ENCODE data around the gene ENOX2.

The ENOX2 gene

DNA sequence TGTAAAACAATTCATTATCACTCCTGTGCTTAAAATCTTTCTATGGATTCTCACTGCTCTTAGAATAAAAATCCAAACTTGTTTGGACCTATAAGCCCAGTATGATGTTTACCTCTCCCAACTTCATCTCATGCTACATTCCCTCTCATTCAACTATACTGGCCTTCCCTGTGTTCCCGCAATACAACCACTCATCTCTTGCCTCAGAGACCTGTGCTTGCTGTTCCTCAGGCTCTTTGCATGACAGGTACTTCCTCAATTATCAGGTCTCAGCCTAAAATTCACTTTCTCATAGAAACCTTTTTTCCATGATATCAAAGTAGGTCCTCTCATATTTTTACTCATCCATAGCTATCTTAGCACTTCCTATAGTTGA, 71.7 kb downstream of the ENOX2 start:
- Histone ChIP-seq H3K79me2 (ENCODE audit: insufficient read depth, low read length) (no peaks in the 10 kb centered on the region), H3K4me3 (ENCODE audit: low read depth in 1 of 2, low read length in 2 of 2) (no peak overlapping the region), H4K20me1 (ENCODE audit: insufficient read depth, low read length) (no peaks in the 10 kb centered on the region), H3K36me3 (ENCODE audit: insufficient read depth, low read length) (no peaks in the 10 kb centered on the region), H3K9ac (ENCODE audit: low read depth, low read length) (no peak overlapping the region), H3K27me3 (ENCODE audit: insufficient read depth, low read length, poor library complexity) (no peaks in the 10 kb centered on the region), H3K27ac (ENCODE audit: low read length) (no peak overlapping the region), H3K9me3 (ENCODE audit: insufficient read depth, low read length, severe bottlenecking) (no peaks in the 10 kb centered on the region), H3K4me1 (ENCODE audit: insufficient read depth, low read length) (no peaks in the 10 kb centered on the region), H2AFZ (ENCODE audit: low read depth, low read length) (no peak overlapping the region), H3K4me2 (ENCODE audit: insufficient read depth, low read length) (no peak overlapping the region)
- no peak for DNase-seq
- ATAC-seq (ENCODE audit: insufficient read depth, low read depth), result no peak
- TF ChIP-seq, protein P1, sequence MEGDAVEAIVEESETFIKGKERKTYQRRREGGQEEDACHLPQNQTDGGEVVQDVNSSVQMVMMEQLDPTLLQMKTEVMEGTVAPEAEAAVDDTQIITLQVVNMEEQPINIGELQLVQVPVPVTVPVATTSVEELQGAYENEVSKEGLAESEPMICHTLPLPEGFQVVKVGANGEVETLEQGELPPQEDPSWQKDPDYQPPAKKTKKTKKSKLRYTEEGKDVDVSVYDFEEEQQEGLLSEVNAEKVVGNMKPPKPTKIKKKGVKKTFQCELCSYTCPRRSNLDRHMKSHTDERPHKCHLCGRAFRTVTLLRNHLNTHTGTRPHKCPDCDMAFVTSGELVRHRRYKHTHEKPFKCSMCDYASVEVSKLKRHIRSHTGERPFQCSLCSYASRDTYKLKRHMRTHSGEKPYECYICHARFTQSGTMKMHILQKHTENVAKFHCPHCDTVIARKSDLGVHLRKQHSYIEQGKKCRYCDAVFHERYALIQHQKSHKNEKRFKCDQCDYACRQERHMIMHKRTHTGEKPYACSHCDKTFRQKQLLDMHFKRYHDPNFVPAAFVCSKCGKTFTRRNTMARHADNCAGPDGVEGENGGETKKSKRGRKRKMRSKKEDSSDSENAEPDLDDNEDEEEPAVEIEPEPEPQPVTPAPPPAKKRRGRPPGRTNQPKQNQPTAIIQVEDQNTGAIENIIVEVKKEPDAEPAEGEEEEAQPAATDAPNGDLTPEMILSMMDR (IDR thresholded peaks at IDR 0.05; ENCODE audit: borderline replicate concordance, extremely low read depth, low read length, poor library complexity, severe bottlenecking), result no peak
- no peak for TF ChIP-seq EZH2 (IDR thresholded peaks at IDR 0.05; ENCODE audit: borderline replicate concordance, low read depth, low read length, severe bottlenecking)

DNA sequence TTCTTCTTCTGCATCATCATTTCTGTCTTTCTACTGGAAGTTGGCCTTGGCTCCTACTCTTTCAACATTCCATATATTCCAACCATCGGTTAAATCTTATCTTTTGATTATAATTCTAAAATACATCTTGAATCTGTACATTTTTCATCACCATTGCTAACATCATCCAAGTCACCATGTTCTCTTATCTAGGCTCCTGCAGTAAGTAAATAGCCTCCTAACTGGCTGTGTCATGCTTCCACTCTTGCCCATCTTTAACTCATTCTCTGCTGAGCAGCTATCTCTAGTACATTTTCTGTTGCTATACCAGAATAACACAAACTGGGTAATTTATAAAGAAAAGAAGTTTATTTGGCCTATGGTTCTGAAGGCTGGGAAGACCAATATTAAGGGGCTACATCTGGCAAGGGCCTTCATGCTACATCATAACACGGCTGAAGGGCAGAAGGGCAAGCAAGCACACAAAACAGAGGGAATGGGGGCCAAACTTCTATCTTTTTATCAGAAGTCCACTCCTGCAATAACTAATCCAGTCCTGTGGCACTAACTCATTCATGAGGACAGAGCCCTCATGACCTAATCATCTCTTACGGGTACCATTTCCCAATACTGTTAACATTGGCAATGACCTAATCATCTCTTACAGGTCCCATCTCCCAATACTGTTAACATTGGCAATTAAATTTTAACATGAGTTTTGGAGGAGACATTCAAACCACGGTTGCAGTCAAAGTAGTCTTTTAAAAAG, 72.2 kb downstream of the ENOX2 start:
- Histone ChIP-seq H3K27ac (ENCODE audit: low read length) (no peak overlapping the region), H3K9ac (ENCODE audit: low read depth, low read length) (no peak overlapping the region), H3K79me2 (ENCODE audit: insufficient read depth, low read length) (no peaks in the 10 kb centered on the region), H3K36me3 (ENCODE audit: insufficient read depth, low read length) (no peaks in the 10 kb centered on the region), H2AFZ (ENCODE audit: low read depth, low read length) (no peak overlapping the region), H3K9me3 (ENCODE audit: insufficient read depth, low read length, severe bottlenecking) (no peaks in the 10 kb centered on the region), H3K4me1 (ENCODE audit: insufficient read depth, low read length) (no peaks in the 10 kb centered on the region), H4K20me1 (ENCODE audit: insufficient read depth, low read length) (no peaks in the 10 kb centered on the region), H3K4me3 (ENCODE audit: low read depth in 1 of 2, low read length in 2 of 2) (no peak overlapping the region), H3K4me2 (ENCODE audit: insufficient read depth, low read length) (no peak overlapping the region), H3K27me3 (ENCODE audit: insufficient read depth, low read length, poor library complexity) (no peaks in the 10 kb centered on the region)
- ATAC-seq (ENCODE audit: insufficient read depth, low read depth) (no peak), DNase-seq (no peak)
- TF ChIP-seq, protein P1 (IDR thresholded peaks at IDR 0.05; ENCODE audit: borderline replicate concordance, extremely low read depth, low read length, poor library complexity, severe bottlenecking), result no peak
- no peak for TF ChIP-seq EZH2 (IDR thresholded peaks at IDR 0.05; ENCODE audit: borderline replicate concordance, low read depth, low read length, severe bottlenecking)

DNA sequence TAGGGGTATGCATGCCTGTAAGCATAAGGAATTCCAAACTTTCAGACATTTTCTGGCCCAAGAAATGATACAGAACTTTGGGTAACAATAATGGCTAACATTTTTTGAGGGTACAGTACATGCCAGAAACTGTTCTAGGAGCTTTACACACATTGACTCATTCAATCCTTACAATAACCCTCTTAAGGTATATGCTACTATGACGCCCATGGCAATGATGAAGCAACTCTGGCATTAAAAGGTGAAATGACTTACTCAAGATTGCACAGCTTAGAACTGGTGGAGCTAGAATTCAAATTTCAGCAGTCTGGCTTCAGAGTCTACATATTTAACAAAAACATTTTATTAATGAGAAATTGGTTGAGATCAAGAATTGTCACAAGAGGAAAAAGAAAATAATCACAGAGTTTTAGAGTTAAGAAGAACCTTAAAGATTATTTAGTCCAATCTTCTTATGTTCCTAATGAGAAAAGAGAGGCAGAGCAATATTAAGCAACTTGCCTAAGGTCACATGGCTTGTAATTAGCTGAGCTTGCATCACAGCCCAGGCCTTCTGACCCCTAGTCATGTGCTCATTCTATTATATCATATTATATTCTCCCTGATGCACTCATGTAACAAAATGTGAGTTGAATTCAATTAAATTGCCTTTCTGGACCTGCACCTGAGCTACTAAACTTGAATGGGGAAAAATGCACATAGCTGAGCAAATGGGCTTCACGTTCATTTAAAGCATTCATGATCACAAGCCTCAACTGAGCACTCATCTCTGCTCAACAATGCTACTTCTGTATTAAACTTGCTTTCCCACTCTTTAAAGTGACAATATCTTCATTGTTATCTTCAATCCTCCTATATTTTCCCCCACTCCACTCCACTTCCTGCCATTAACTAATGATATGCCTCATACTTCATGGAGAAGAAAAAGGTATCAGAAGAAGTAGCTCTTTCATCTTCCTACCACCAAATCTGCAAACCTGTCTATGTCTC, 73.2 kb downstream of the ENOX2 start:
- Histone ChIP-seq H3K36me3 (ENCODE audit: insufficient read depth, low read length) (no peaks in the 10 kb centered on the region), H3K79me2 (ENCODE audit: insufficient read depth, low read length) (no peaks in the 10 kb centered on the region), H3K9me3 (ENCODE audit: insufficient read depth, low read length, severe bottlenecking) (no peaks in the 10 kb centered on the region), H2AFZ (ENCODE audit: low read depth, low read length) (no peak overlapping the region), H4K20me1 (ENCODE audit: insufficient read depth, low read length) (no peaks in the 10 kb centered on the region), H3K27ac (ENCODE audit: low read length) (no peak overlapping the region), H3K9ac (ENCODE audit: low read depth, low read length) (no peak overlapping the region), H3K27me3 (ENCODE audit: insufficient read depth, low read length, poor library complexity) (no peaks in the 10 kb centered on the region), H3K4me1 (ENCODE audit: insufficient read depth, low read length) (no peaks in the 10 kb centered on the region), H3K4me2 (ENCODE audit: insufficient read depth, low read length) (no peak overlapping the region), H3K4me3 (ENCODE audit: low read depth in 1 of 2, low read length in 2 of 2) (no peak overlapping the region)
- DNase-seq (no peak), ATAC-seq (ENCODE audit: insufficient read depth, low read depth) (no peak)
- no peak for TF ChIP-seq EZH2 (IDR thresholded peaks at IDR 0.05; ENCODE audit: borderline replicate concordance, low read depth, low read length, severe bottlenecking)
- TF ChIP-seq, protein P1 (IDR thresholded peaks at IDR 0.05; ENCODE audit: borderline replicate concordance, extremely low read depth, low read length, poor library complexity, severe bottlenecking), result no peak

Data from DND-41 (cell line).